NT2/D1 (cell line): ENCODE measurements around the gene RRM2.
"Not testable (repeated sequence)": the region's sequence is repeated elsewhere in the genome, so short reads cannot be mapped to it uniquely, and the experiment has no call there.

ENCODE experiments used
- DNase-seq: peaks from one replicate; pipeline ENCODE4 v3.0.0-alpha.2; 2011; ENCODE audit warnings: low read depth, low spot score
- H3K27me3 ChIP-seq: 2 replicates; pipeline ENCODE4 v1.6.0; 2011; ENCODE audit warnings: mild to moderate bottlenecking; ENCODE audit not compliant: insufficient read length, insufficient read depth
- H3K36me3 ChIP-seq: 2 replicates; pipeline ENCODE4 v1.6.1; 2011; ENCODE audit warnings: mild to moderate bottlenecking, low read length, mixed read lengths; ENCODE audit not compliant: insufficient read depth, insufficient read length
- H3K4me1 ChIP-seq: 2 replicates; pipeline ENCODE4 v1.5.1; 2011; ENCODE audit not compliant: insufficient read depth, insufficient read length
- H3K4me3 ChIP-seq: 2 replicates; pipeline ENCODE4 v1.5.1; 2011; ENCODE audit warnings: low read depth; ENCODE audit not compliant: insufficient read length
- H3K9ac ChIP-seq: 2 replicates; pipeline ENCODE4 v1.6.0; 2011; ENCODE audit warnings: low read depth; ENCODE audit not compliant: insufficient read length
- H3K9me3 ChIP-seq: 2 replicates; pipeline ENCODE4 v1.5.1; 2011; ENCODE audit warnings: mild to moderate bottlenecking, low read length; ENCODE audit not compliant: insufficient read depth
- SUZ12 ChIP-seq: IDR thresholded peaks from 2 replicates; pipeline ENCODE4 v1.6.1; 2011; ENCODE audit not compliant: insufficient read length, insufficient read depth; ENCODE audit errors: extremely low read depth
- YY1 ChIP-seq: IDR thresholded peaks from 2 replicates; pipeline ENCODE4 v1.6.1; 2011; ENCODE audit not compliant: insufficient read length, insufficient read depth
- ZNF274 ChIP-seq: IDR thresholded peaks from 2 replicates; pipeline ENCODE4 v1.6.1; 2011; ENCODE audit warnings: mild to moderate bottlenecking, low read depth, low read length

Gene RRM2

GRCh38 chr2:10085043-10085667, 37.4 kb upstream of the RRM2 start:
- Histone ChIP-seq H3K9ac (no peak overlapping the region), H3K27me3 (peaks cover 9% of the 10 kb centered on the region), H3K9me3 (no peaks in the 10 kb centered on the region), H3K36me3 (no peaks in the 10 kb centered on the region), H3K4me1 (no peaks in the 10 kb centered on the region), H3K4me3 (no peak overlapping the region)
- no peak for DNase-seq
- TF ChIP-seq SUZ12 (no peak), YY1 (no peak), ZNF274 (no peak)

- Histone ChIP-seq H3K9me3 (no peaks in the 10 kb centered on the region), H3K4me1 (no peaks in the 10 kb centered on the region), H3K4me3 (no peak overlapping the region), H3K9ac (no peak overlapping the region), H3K27me3 (peaks cover 7% of the 10 kb centered on the region), H3K36me3 (no peaks in the 10 kb centered on the region)
- no peak for TF ChIP-seq SUZ12
- no peak for TF ChIP-seq YY1
- no peak for TF ChIP-seq ZNF274
- DNase-seq: no peak
Observed at GRCh38 chr2:10085668-10086059, 36.9 kb upstream of the RRM2 start.

- DNase-seq: no peak
- no peak overlapping the region for H3K4me3 ChIP-seq
- TF ChIP-seq YY1 (no peak), SUZ12 (no peak)
- no peaks in the 10 kb centered on the region for H3K4me1 ChIP-seq
- H3K27me3 ChIP-seq: no peaks in the 10 kb centered on the region
- no peak overlapping the region for H3K9ac ChIP-seq
- no peaks in the 10 kb centered on the region; the same call in 1 of the 2 replicates for H3K9me3 ChIP-seq
- no peaks in the 10 kb centered on the region for H3K36me3 ChIP-seq
Observed at GRCh38 chr2:10086950-10087349, 35.6 kb upstream of the RRM2 start.

- H3K9ac ChIP-seq: no peak overlapping the region
- no peak overlapping the region for H3K4me3 ChIP-seq
- no peaks in the 10 kb centered on the region for H3K4me1 ChIP-seq
- TF ChIP-seq SUZ12: no peak
- no peak for TF ChIP-seq YY1
- no peak for TF ChIP-seq ZNF274
- no peaks in the 10 kb centered on the region for H3K27me3 ChIP-seq
- no peaks in the 10 kb centered on the region; the same call in 1 of the 2 replicates for H3K9me3 ChIP-seq
- no peak for DNase-seq
- H3K36me3 ChIP-seq: no peaks in the 10 kb centered on the region
Observed at GRCh38 chr2:10087360-10087759, 35.2 kb upstream of the RRM2 start.

GRCh38 chr2:10089565-10090190, 32.9 kb upstream of the RRM2 start:
- H3K9ac ChIP-seq: no peak overlapping the region
- H3K27me3 ChIP-seq: no peaks in the 10 kb centered on the region
- H3K4me1 ChIP-seq: no peaks in the 10 kb centered on the region
- TF ChIP-seq YY1 (no peak), SUZ12 (no peak)
- H3K9me3 ChIP-seq: no peaks in the 10 kb centered on the region; the same call in 1 of the 2 replicates
- DNase-seq: no peak
- no peak overlapping the region for H3K4me3 ChIP-seq
- H3K36me3 ChIP-seq: no peaks in the 10 kb centered on the region

- H3K27me3 ChIP-seq: no peaks in the 10 kb centered on the region
- H3K9ac ChIP-seq: no peak overlapping the region
- DNase-seq: no peak
- no peaks in the 10 kb centered on the region; the same call in 1 of the 2 replicates for H3K9me3 ChIP-seq
- H3K4me3 ChIP-seq: no peak overlapping the region
- no peaks in the 10 kb centered on the region for H3K4me1 ChIP-seq
- no peaks in the 10 kb centered on the region for H3K36me3 ChIP-seq
- TF ChIP-seq SUZ12: no peak
- TF ChIP-seq ZNF274: no peak
- no peak for TF ChIP-seq YY1
Observed at GRCh38 chr2:10091182-10091888, 31.2 kb upstream of the RRM2 start.

GRCh38 chr2:10091889-10092244, 30.7 kb upstream of the RRM2 start:
- not testable (repeated sequence) for H3K9me3 ChIP-seq, H3K4me1 ChIP-seq, H3K36me3 ChIP-seq, DNase-seq, H3K9ac ChIP-seq, H3K4me3 ChIP-seq, H3K27me3 ChIP-seq
